GM12892 (cell line): Measurements from ENCODE around the gene IQCB1.
A peak's percentile ranks its signal among the peaks of the same experiment; 100 is the strongest.

Experiments
- DNase-seq: peaks from one replicate; pipeline ENCODE4 v3.0.0; 2011; ENCODE audit not compliant: insufficient read length
- FAIRE-seq: peaks from 2 replicates; lab custom pipeline; 2011; peaks lifted over from hg19 to GRCh38; lab: Jason Lieb, UNC
- POLR2A ChIP-seq: IDR thresholded peaks from 2 replicates; pipeline ENCODE4 v1.6.1; 2011; ENCODE audit warnings: low read depth, low read length, control low read depth
- POLR2AphosphoS5 ChIP-seq: IDR thresholded peaks from 2 replicates; pipeline ENCODE4 v1.6.1; 2011; ENCODE audit warnings: low read depth, low read length, control low read depth
- TAF1 ChIP-seq: IDR thresholded peaks from 2 replicates; pipeline ENCODE4 v1.6.1; 2011; ENCODE audit warnings: low read depth, mild to moderate bottlenecking, control low read depth, low read length, borderline replicate concordance

IQCB1 gene

DNA sequence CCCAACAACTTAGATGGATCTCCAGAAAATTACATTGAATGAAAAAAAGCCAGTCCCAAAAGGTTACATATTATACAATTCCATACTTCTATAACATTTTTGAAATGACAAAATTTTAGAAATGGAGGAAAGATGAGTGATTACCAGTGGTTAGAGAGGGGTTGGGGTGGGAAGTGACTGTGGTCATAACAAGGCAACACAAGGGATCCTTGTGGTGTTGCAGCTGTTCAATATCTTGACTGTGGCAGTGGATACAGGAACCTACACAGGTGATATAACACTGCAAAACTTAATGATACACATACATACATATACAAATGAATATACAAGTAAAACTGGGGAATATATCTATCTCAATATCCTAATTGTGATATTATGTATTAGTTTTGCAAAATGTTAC is 95.0 kb downstream of the IQCB1 start:
- DNase-seq (no peak), FAIRE-seq (no peak)
- TF ChIP-seq POLR2A: no peak
- no peak for TF ChIP-seq TAF1
- no peak for TF ChIP-seq POLR2AphosphoS5

DNA sequence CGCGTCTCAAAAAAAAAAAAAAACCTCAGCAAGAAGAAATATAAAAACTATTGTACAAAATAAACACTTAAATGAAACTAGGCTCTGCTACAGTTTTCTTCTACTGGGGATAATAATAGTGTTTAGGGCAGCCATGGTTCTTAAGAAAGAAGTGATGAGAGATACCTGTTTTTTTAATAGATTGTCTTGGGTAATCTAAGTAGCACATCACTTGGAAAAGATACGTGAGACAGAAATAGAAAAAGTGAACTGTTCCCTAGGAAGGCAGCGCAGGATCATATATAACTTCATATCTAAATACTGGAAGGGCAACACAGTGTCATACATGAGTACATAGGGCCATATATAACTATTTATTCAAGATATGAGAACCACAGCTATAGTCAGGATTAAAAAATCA is 97.2 kb downstream of the IQCB1 start:
- no peak for DNase-seq
- TF ChIP-seq TAF1 (no peak), POLR2AphosphoS5 (no peak), POLR2A (no peak)
- no peak for FAIRE-seq

DNA sequence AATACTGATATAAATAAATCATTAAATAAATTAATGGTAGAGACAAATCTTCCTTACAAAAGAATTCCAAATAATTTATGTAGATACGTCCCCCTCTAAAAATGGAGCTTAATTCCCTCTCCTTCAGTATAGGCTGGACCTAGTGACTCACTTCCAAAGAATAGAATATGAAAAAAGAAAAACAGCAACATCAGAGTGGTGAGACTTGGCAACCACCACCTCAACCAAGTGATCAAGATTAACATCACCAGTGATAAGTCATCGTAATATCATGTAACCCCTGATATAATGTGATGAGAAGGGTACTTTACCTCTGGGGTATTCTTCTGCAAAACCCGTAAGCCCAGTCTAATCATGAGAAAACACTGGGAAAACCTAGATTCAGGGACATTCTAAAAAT is 98.7 kb downstream of the IQCB1 start:
- FAIRE-seq (no peak), DNase-seq (no peak)
- no peak for TF ChIP-seq TAF1
- no peak for TF ChIP-seq POLR2A
- TF ChIP-seq POLR2AphosphoS5: no peak

DNA sequence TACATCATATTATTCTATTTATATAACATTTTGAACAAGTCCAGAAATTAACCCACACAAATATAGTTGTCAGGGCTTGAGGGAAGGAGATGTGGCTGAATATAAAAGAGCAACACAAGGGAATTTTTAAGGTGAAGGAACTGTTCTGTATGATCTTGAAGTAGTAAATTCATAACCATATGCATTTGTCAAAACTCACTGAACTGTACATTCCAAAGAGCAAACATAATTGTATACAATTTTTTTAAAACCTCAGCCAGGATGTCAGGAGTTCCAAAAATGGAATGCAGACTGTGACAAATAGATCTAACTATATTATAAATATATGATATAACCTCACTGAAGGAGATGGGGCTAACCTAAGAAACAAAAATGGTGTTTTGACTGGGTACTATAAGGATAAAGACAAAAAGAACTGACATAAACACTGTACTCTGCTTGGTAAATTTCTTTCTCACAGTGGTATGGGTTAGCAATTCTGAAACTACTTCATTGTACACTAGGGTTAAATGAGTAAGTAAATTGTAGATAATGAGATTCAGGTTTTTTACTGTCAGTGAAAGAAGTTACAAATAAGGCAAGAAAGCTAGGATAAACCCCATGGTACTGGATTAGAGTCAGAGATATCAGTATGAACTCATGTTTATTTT is 99.7 kb downstream of the IQCB1 start:
- no peak for TF ChIP-seq POLR2AphosphoS5
- no peak for TF ChIP-seq POLR2A
- no peak for TF ChIP-seq TAF1
- no peak for DNase-seq
- FAIRE-seq: peak; percentile 92

DNA sequence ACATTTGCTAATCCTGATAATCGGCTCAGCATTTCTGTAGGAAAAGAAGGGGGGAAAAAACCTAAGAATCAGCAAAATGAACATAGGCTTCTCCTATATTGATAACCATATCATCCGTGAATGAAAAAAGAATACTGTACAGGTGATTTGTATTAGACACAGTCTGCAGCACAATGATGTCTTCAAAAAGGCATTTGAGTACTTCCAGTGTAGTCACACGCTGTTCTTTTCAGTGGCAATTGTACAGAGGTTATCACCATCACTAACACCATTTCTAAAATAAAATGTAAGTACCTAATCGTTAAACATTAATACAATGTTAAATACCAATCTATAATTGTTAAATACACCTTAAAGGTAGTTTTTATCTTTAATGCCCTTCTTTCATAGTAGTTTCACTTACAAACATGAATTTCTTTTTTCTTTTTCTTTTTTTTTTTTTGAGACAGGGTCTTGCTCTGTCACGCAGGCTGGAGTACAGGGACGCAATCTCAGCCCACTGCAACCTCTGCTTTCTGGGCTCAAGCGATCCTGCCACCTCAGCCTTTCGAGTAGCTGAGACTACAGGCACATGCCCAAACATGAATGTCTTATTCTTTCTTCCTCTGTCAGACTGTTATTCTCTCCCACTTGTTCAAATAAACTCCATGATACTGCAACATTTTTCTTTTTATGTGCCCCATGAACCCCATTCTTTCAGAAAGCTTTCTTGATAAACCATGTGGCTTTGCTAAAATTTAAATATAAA is 103.7 kb downstream of the IQCB1 start:
- DNase-seq (no peak), FAIRE-seq (peak; percentile 61)
- TF ChIP-seq POLR2AphosphoS5: no peak
- TF ChIP-seq POLR2A: no peak
- no peak for TF ChIP-seq TAF1

DNA sequence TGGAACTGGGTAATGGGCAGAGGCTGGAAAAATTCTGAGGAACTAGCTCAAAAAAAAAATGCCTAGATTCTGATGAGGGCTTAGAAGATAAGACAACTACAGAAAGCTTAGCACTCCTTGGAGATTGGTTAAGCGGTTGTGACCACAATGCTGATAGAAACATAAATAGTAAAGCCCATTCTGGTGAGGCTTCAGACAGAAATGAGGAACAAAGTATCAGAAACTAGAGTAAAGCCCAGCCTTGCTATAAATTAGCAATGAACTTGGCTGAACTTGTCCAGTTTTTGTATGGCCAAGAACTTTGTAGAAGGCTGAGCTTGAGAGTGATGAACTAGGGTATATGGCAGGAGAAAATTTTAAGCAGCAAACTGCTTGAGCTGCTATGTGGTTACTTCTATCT is 110.7 kb downstream of the IQCB1 start:
- no peak for TF ChIP-seq TAF1
- no peak for TF ChIP-seq POLR2AphosphoS5
- no peak for TF ChIP-seq POLR2A
- FAIRE-seq (peak; percentile 78), DNase-seq (no peak)

DNA sequence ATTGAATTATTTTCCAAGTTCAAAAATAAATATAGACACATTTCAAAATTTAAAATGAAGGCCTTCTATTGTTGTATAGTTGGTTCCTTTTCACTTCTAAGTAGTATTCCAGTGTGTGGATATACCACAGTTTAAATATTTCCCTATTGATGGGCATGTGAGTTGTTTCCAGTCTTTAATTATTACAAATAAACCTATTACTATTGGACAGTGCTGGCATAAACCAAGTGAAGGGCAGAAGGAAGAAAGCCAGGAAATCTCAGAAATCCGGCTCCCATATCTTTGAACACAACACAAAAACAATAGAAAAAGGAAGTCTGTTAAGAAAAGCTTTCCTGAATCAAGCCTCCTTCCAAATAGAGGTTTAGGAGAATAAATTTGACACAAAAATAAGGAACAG is 111.4 kb downstream of the IQCB1 start:
- DNase-seq (no peak), FAIRE-seq (no peak)
- TF ChIP-seq TAF1: no peak
- TF ChIP-seq POLR2AphosphoS5: no peak
- TF ChIP-seq POLR2A: no peak

DNA sequence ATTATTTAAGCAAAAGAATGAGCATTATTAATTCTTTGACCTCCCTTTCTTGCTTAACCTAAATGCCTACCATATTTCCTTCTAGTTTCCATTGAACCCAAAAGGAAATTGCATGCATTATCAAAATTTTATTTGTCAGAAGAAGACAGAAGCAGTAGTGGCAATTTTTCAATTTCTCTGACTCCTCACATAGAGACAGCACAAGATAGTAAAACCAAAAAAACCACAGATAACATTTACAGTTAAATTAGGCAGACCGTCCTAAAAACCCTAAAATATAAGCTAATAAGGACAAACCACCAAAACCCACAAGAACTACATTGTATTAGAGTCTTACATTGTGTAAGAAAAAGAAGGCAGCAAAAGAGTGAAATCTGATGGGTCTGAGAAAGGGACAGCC is 112.4 kb downstream of the IQCB1 start:
- no peak for TF ChIP-seq POLR2A
- TF ChIP-seq TAF1: no peak
- no peak for TF ChIP-seq POLR2AphosphoS5
- FAIRE-seq (no peak), DNase-seq (no peak)

DNA sequence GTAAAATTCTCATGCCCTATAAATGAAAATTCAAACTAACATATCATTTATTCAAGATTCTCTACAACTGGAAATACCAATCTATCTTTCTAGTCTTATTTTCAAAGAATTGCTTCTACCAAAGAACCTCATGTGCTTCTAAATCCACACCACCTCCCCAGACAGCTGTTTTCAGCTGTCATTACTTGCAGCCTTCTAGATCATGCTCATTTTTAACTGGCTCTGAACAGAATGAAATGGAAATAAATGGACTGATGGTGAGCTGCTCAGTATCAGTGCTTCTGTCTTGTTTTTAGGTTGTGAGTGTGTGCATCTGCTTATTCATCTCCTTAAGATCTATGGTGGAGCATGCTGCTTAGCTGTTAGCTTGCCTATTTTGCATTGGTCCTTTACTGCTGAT is 114.7 kb downstream of the IQCB1 start:
- TF ChIP-seq POLR2AphosphoS5 (no peak), POLR2A (no peak), TAF1 (no peak)
- DNase-seq (no peak), FAIRE-seq (peak; percentile 44)
